OCI-LY1 (cell line): ENCODE measurements around the gene PTPRT.

Experiments used
- H2AFZ ChIP-seq: fragments of 200-600 bp; sonication (generic), shearing (Covaris generic); 2 replicates; pipeline ENCODE4 v1.6.0; 2014; ENCODE audit warnings: antibody characterized with exemption, mild to moderate bottlenecking, low read length
- H3F3A ChIP-seq: fragments of 200-600 bp; sonication (generic), shearing (Covaris generic); 2 replicates; pipeline ENCODE4 v1.6.0; 2014; ENCODE audit warnings: mild to moderate bottlenecking, antibody characterized with exemption, low read length, moderate library complexity; ENCODE audit not compliant: insufficient read depth
- H3K27ac ChIP-seq: fragments of 200-600 bp; sonication (generic); 2 replicates; pipeline ENCODE4 v1.5.1; 2014; ENCODE audit warnings: low read length, mixed run types, mild to moderate bottlenecking, low read depth; ENCODE audit not compliant: poor library complexity, severe bottlenecking
- H3K27me3 ChIP-seq: fragments of 200-600 bp; sonication (generic); 2 replicates; pipeline ENCODE4 v1.6.0; 2014; ENCODE audit warnings: antibody characterized with exemption, mild to moderate bottlenecking, low read length, moderate library complexity; ENCODE audit not compliant: insufficient read depth
- H3K36me3 ChIP-seq: fragments of 200-600 bp; sonication (generic); 2 replicates; pipeline ENCODE4 v1.6.1; 2014; ENCODE audit warnings: mild to moderate bottlenecking, antibody characterized with exemption, low read length, moderate library complexity, mixed read lengths; ENCODE audit not compliant: insufficient read depth
- H3K4me1 ChIP-seq: fragments of 200-600 bp; sonication (generic); 2 replicates; pipeline ENCODE4 v1.5.1; 2014; ENCODE audit warnings: mild to moderate bottlenecking, low read length, moderate library complexity; ENCODE audit not compliant: insufficient read depth, severe bottlenecking
- H3K4me2 ChIP-seq: fragments of 200-600 bp; sonication (generic), shearing (Covaris generic); 2 replicates; pipeline ENCODE4 v1.6.1; 2014; ENCODE audit warnings: low read length
- H3K4me3 ChIP-seq: fragments of 200-600 bp; sonication (generic); 2 replicates; pipeline ENCODE4 v1.5.1; 2014; ENCODE audit warnings: low read length, low read depth, mild to moderate bottlenecking, mixed read lengths; ENCODE audit not compliant: poor library complexity, severe bottlenecking
- H3K79me2 ChIP-seq: fragments of 200-600 bp; shearing (Covaris generic); 2 replicates; pipeline ENCODE4 v1.6.1; 2016; ENCODE audit warnings: mixed run types, low read length, mixed read lengths; ENCODE audit not compliant: insufficient read depth
- H3K9ac ChIP-seq: fragments of 200-600 bp; sonication (generic), shearing (Covaris generic); 2 replicates; pipeline ENCODE4 v1.6.1; 2014; ENCODE audit warnings: mild to moderate bottlenecking, low read length, mixed read lengths
- H3K9me2 ChIP-seq: fragments of 200-600 bp; sonication (generic), shearing (Covaris generic); 2 replicates; pipeline ENCODE4 v1.6.1; 2014; ENCODE audit warnings: low read depth, mild to moderate bottlenecking, low read length, mixed read lengths
- H3K9me3 ChIP-seq: fragments of 200-600 bp; shearing (Covaris generic); 2 replicates; pipeline ENCODE4 v1.6.1; 2014; ENCODE audit warnings: low read length, mixed read lengths
- H4K20me1 ChIP-seq: fragments of 200-600 bp; sonication (generic), shearing (Covaris generic); 2 replicates; pipeline ENCODE4 v1.6.0; 2016; ENCODE audit warnings: mild to moderate bottlenecking, low read length; ENCODE audit not compliant: insufficient read depth
- EZH2 ChIP-seq: fragments of 200-600 bp; sonication (generic), shearing (Covaris generic); IDR thresholded peaks from 2 replicates; pipeline ENCODE4 v1.8.0; 2017; ENCODE audit warnings: borderline replicate concordance, mixed run types, mild to moderate bottlenecking, antibody characterized with exemption, low read length, moderate library complexity, mixed read lengths
- TF ChIP-seq, protein P1 (sequence below): fragments of 200-600 bp; sonication (generic), shearing (Covaris generic); IDR thresholded peaks from 2 replicates; pipeline ENCODE4 v1.5.1; 2017; ENCODE audit warnings: mild to moderate bottlenecking, antibody characterized with exemption, low read length, moderate library complexity, mixed read lengths

Gene PTPRT

GRCh38 chr20:42419814-42420532 is 769.7 kb downstream of the PTPRT start:
- Histone ChIP-seq H3F3A (no peaks in the 10 kb centered on the region), H3K79me2 (no peaks in the 10 kb centered on the region), H2AFZ (no peak overlapping the region), H3K36me3 (no peaks in the 10 kb centered on the region), H3K27ac (no peak overlapping the region), H3K9me3 (no peaks in the 10 kb centered on the region), H3K9me2 (no peaks in the 10 kb centered on the region), H3K4me2 (no peak overlapping the region), H3K4me1 (no peaks in the 10 kb centered on the region), H3K27me3 (no peaks in the 10 kb centered on the region), H3K4me3 (no peak overlapping the region), H3K9ac (no peak overlapping the region), H4K20me1 (no peaks in the 10 kb centered on the region)
- TF ChIP-seq EZH2: no peak
- TF ChIP-seq, protein P1, sequence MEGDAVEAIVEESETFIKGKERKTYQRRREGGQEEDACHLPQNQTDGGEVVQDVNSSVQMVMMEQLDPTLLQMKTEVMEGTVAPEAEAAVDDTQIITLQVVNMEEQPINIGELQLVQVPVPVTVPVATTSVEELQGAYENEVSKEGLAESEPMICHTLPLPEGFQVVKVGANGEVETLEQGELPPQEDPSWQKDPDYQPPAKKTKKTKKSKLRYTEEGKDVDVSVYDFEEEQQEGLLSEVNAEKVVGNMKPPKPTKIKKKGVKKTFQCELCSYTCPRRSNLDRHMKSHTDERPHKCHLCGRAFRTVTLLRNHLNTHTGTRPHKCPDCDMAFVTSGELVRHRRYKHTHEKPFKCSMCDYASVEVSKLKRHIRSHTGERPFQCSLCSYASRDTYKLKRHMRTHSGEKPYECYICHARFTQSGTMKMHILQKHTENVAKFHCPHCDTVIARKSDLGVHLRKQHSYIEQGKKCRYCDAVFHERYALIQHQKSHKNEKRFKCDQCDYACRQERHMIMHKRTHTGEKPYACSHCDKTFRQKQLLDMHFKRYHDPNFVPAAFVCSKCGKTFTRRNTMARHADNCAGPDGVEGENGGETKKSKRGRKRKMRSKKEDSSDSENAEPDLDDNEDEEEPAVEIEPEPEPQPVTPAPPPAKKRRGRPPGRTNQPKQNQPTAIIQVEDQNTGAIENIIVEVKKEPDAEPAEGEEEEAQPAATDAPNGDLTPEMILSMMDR: no peak

- Histone ChIP-seq H2AFZ (no peak overlapping the region), H3K9me2 (no peaks in the 10 kb centered on the region), H3K9ac (no peak overlapping the region), H3K27me3 (no peaks in the 10 kb centered on the region), H3K79me2 (no peaks in the 10 kb centered on the region), H3F3A (no peaks in the 10 kb centered on the region), H3K27ac (no peak overlapping the region), H3K4me1 (no peaks in the 10 kb centered on the region), H3K9me3 (no peaks in the 10 kb centered on the region), H4K20me1 (no peaks in the 10 kb centered on the region), H3K4me3 (no peak overlapping the region), H3K36me3 (no peaks in the 10 kb centered on the region), H3K4me2 (no peak overlapping the region)
- no peak for TF ChIP-seq EZH2
- TF ChIP-seq, protein P1: no peak
Observed at GRCh38 chr20:42406826-42407225, 782.9 kb downstream of the PTPRT start.

GRCh38 chr20:42402455-42402854 is 787.3 kb downstream of the PTPRT start:
- no peaks in the 10 kb centered on the region for H3K4me1 ChIP-seq
- no peaks in the 10 kb centered on the region for H3K9me3 ChIP-seq
- no peaks in the 10 kb centered on the region for H3K9me2 ChIP-seq
- H3K4me2 ChIP-seq: no peak overlapping the region
- no peak overlapping the region for H2AFZ ChIP-seq
- no peak overlapping the region for H3K9ac ChIP-seq
- H4K20me1 ChIP-seq: no peaks in the 10 kb centered on the region
- H3K27me3 ChIP-seq: no peaks in the 10 kb centered on the region
- H3F3A ChIP-seq: no peaks in the 10 kb centered on the region
- H3K27ac ChIP-seq: no peak overlapping the region
- H3K36me3 ChIP-seq: no peaks in the 10 kb centered on the region
- no peak for TF ChIP-seq EZH2
- TF ChIP-seq, protein P1: no peak
- H3K4me3 ChIP-seq: no peak overlapping the region
- no peaks in the 10 kb centered on the region for H3K79me2 ChIP-seq
